Measurements from ENCODE around the gene CALY.

CALY gene

GRCh38 chr10:133281628-133282372 is 54.9 kb downstream of the CALY start:
- no peak for DNase-seq

- no peak for DNase-seq
Observed at GRCh38 chr10:133281084-133281483, 55.6 kb downstream of the CALY start.

- DNase-seq, result no peak
Observed at GRCh38 chr10:133280391-133281059, 56.2 kb downstream of the CALY start.

- DNase-seq, result no peak
Observed at GRCh38 chr10:133279326-133280226, 57.1 kb downstream of the CALY start.

- DNase-seq, result peak; percentile 32
Observed at GRCh38 chr10:133278577-133279265, 58.0 kb downstream of the CALY start.

GRCh38 chr10:133277993-133278576 is 58.6 kb downstream of the CALY start:
- no peak for DNase-seq

GRCh38 chr10:133277277-133277992 is 59.3 kb downstream of the CALY start:
- no peak for DNase-seq

- DNase-seq, result no peak
Observed at GRCh38 chr10:133276435-133277201, 60.1 kb downstream of the CALY start, which contains the start of gene ADAM8. TSS of gene ADAM8 (minus strand) at chr10:133276868. CDS start at chr10:133276817, 51 bp downstream.

GRCh38 chr10:133276100-133276434 is 60.6 kb downstream of the CALY start:
- no peak for DNase-seq

GRCh38 chr10:133275684-133276092 is 61.0 kb downstream of the CALY start:
- DNase-seq, result no peak

GRCh38 chr10:133274751-133275683 is 61.7 kb downstream of the CALY start:
- no peak for DNase-seq
